Breast epithelium (tissue), 4 donors: Measurements from ENCODE around the gene LUM. TPM values are rescaled to one million over a fixed set of nuclear protein-coding genes. Genes with fewer than 3 reads are reported as not detected.
"Not testable (repeated sequence)": the region's sequence is repeated elsewhere in the genome, so short reads cannot be mapped to it uniquely, and the experiment has no call there.

Experiments
- DNase-seq, 2 donors: peaks; one replicate each; pipeline ENCODE4 v3.0.0-alpha.2; 2019; ENCODE audit warnings: low spot score in 2 of 2
- H3K27ac ChIP-seq, 2 donors: fragments of 200-600 bp; sonication (generic) in 1 of 2; one replicate each; pipeline ENCODE4 v1.5.1; 2016 to 2019; ENCODE audit warnings: mild to moderate bottlenecking in 1 of 2
- H3K27me3 ChIP-seq, 2 donors: fragments of 200-600 bp; sonication (generic) in 1 of 2; one replicate each; pipeline versions ENCODE4 v1.5.1 to v1.6.0; 2017 to 2019; ENCODE audit warnings: control low read depth in 1 of 2, mild to moderate bottlenecking in 1 of 2
- H3K36me3 ChIP-seq: fragments of 200-600 bp; one replicate; pipeline ENCODE4 v1.5.1; 2019
- H3K4me1 ChIP-seq, 2 donors: fragments of 200-600 bp; sonication (generic); one replicate each; pipeline ENCODE4 v1.5.1; 2016 to 2019; ENCODE audit warnings: control low read depth in 1 of 2
- H3K4me3 ChIP-seq, 3 donors: fragments of 200-600 bp; sonication (generic); 1 replicate in 2 of 3; 2 replicates in 1 of 3; pipeline ENCODE4 v1.5.1; 2016 to 2019; ENCODE audit warnings: mild to moderate bottlenecking in 3 of 3, moderate library complexity in 2 of 3
- H3K9me3 ChIP-seq, 2 donors: fragments of 200-600 bp; sonication (generic) in 1 of 2; one replicate each; pipeline ENCODE4 v1.5.1; 2016 to 2019; ENCODE audit warnings: control low read depth in 1 of 2
- POLR2A ChIP-seq: fragments of 450-650 bp; IDR thresholded peaks from one replicate; pipeline ENCODE4 v1.6.1; 2016; ENCODE audit warnings: antibody characterized with exemption, mild to moderate bottlenecking, moderate library complexity
- POLR2AphosphoS5 ChIP-seq, 3 donors: sonication (generic); formaldehyde crosslinking; IDR thresholded peaks; one replicate each; pipeline ENCODE4 v1.6.1; 2017; ENCODE audit warnings: antibody characterized with exemption in 3 of 3
- intact Hi-C: fragments of 100-400 bp; cut with DNase I; formaldehyde crosslinking; loops from one replicate; pipeline ENCODE4 v1.15.1; 2023; ENCODE audit warnings: low total_unique reads
- total RNA-seq, 3 donors: library from RNA; depleted of rRNA; stranded (reverse); fragments of >200 nt; gene quantifications; one replicate each; pipeline ENCODE4 v1.1.0, GENCODE V29; 2016
- TF ChIP-seq, protein P1 (sequence below), 3 donors: fragments of 450-650 bp; IDR thresholded peaks; one replicate each; pipeline ENCODE4 v1.5.1; 2016 to 2017; ENCODE audit warnings: antibody characterized with exemption in 3 of 3, mild to moderate bottlenecking in 3 of 3, moderate library complexity in 3 of 3

Gene LUM
- total RNA-seq, 3 donors from 2014 or later, result 180 to 449 (median 183) TPM

DNA sequence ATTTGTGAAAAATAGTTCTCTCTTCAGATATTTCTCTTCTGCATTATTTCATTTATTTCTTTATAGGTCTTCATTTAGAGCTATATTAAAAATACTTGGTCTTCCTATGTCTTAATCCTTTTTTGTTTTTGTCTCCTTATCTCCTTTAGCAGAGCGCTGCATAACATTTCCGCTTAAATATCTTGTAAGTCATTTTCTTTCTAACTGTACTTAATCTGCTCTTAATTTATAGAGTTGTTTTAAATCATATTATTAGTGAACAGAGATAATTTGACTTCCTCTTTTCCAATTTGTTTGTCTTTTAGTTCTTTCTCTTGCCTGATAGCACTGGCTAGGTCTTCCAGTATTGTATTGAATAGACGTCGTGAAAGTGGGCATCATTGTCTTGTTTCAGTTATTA, 18.0 kb downstream of the LUM start:
- TF ChIP-seq, protein P1, sequence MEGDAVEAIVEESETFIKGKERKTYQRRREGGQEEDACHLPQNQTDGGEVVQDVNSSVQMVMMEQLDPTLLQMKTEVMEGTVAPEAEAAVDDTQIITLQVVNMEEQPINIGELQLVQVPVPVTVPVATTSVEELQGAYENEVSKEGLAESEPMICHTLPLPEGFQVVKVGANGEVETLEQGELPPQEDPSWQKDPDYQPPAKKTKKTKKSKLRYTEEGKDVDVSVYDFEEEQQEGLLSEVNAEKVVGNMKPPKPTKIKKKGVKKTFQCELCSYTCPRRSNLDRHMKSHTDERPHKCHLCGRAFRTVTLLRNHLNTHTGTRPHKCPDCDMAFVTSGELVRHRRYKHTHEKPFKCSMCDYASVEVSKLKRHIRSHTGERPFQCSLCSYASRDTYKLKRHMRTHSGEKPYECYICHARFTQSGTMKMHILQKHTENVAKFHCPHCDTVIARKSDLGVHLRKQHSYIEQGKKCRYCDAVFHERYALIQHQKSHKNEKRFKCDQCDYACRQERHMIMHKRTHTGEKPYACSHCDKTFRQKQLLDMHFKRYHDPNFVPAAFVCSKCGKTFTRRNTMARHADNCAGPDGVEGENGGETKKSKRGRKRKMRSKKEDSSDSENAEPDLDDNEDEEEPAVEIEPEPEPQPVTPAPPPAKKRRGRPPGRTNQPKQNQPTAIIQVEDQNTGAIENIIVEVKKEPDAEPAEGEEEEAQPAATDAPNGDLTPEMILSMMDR (IDR thresholded peaks at IDR 0.05), result no peak
- TF ChIP-seq POLR2AphosphoS5 (IDR thresholded peaks at IDR 0.05) (no peak), POLR2A (no peak)
- intact Hi-C loops, result no loop called here
- Histone ChIP-seq H3K4me1 (no peaks in the 10 kb centered on the region), H3K27ac (no peak overlapping the region), H3K27me3 (no peaks in the 10 kb centered on the region), H3K36me3 (no peaks in the 10 kb centered on the region), H3K9me3 (peaks cover 0 to 20% of the 10 kb centered on the region in 2 donors), H3K4me3 (no peak overlapping the region)
- no peak for DNase-seq

- no peak overlapping the region for H3K27ac ChIP-seq
- no peaks in the 10 kb centered on the region for H3K36me3 ChIP-seq
- intact Hi-C loops, result loop anchor here (2.0 kb wide), 1 partner anchor 35 kb away; no protein-coding TSS in a partner anchor
- H3K4me3 ChIP-seq, result no peak overlapping the region
- peaks cover 0 to 20% of the 10 kb centered on the region in 2 donors for H3K9me3 ChIP-seq
- no peak for TF ChIP-seq POLR2AphosphoS5 (IDR thresholded peaks at IDR 0.05)
- no peak for TF ChIP-seq POLR2A
- TF ChIP-seq, protein P1 (IDR thresholded peaks at IDR 0.05), result no peak
- H3K27me3 ChIP-seq, result no peaks in the 10 kb centered on the region
- no peaks in the 10 kb centered on the region for H3K4me1 ChIP-seq
- no peak for DNase-seq
Observed at GRCh38 chr12:91091916-91092715, 19.2 kb downstream of the LUM start.

DNA sequence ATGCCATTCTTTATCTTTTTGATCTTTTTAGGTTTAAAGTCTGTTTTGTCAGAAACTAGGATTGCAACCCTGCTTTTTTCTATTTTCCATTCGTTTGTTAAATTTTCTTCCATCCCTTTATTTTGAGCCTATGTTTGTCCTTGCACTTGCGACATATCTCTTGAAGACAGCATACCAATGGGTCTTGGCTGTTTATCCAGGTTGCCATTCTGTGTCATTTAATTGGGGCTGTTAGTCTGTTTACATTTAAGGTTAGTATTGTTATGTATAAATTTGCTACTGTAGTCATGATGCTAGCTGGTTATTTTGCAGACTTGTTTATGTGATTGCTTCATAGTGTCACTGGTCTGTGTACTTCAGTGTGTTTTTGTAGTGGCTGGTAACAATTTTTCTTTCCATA, 21.3 kb downstream of the LUM start:
- H3K27me3 ChIP-seq, H3K36me3 ChIP-seq, H3K27ac ChIP-seq, H3K4me1 ChIP-seq, DNase-seq, H3K4me3 ChIP-seq: not testable (repeated sequence)
- intact Hi-C loops, result loop anchor here (2.0 kb wide), 1 partner anchor 33 kb away; no protein-coding TSS in a partner anchor
- H3K9me3 ChIP-seq, result peaks cover 0 to 20% of the 10 kb centered on the region in 2 donors

GRCh38 chr12:91080041-91080440, 31.3 kb downstream of the LUM start:
- intact Hi-C loops, result no loop called here
- H3K4me1 ChIP-seq, result no peaks in the 10 kb centered on the region
- no peak for DNase-seq
- no peak overlapping the region for H3K27ac ChIP-seq
- TF ChIP-seq POLR2AphosphoS5 (IDR thresholded peaks at IDR 0.05) (no peak), POLR2A (no peak)
- H3K27me3 ChIP-seq, result no peaks in the 10 kb centered on the region
- no peaks in the 10 kb centered on the region for H3K9me3 ChIP-seq
- no peak overlapping the region for H3K4me3 ChIP-seq
- H3K36me3 ChIP-seq, result no peaks in the 10 kb centered on the region

GRCh38 chr12:91078501-91078900, 32.8 kb downstream of the LUM start:
- no peak overlapping the region for H3K27ac ChIP-seq
- H3K9me3 ChIP-seq, result no peaks in the 10 kb centered on the region
- no peaks in the 10 kb centered on the region for H3K27me3 ChIP-seq
- H3K36me3 ChIP-seq, result no peaks in the 10 kb centered on the region
- no peaks in the 10 kb centered on the region for H3K4me1 ChIP-seq
- no peak overlapping the region for H3K4me3 ChIP-seq
- no peak for DNase-seq
- intact Hi-C loops, result no loop called here
- no peak for TF ChIP-seq POLR2AphosphoS5 (IDR thresholded peaks at IDR 0.05)
- TF ChIP-seq, protein P1 (IDR thresholded peaks at IDR 0.05), result no peak
- TF ChIP-seq POLR2A, result no peak

GRCh38 chr12:91077228-91077954, 33.9 kb downstream of the LUM start:
- no peak overlapping the region for H3K27ac ChIP-seq
- no peak for DNase-seq
- H3K4me3 ChIP-seq, result no peak overlapping the region
- TF ChIP-seq POLR2A (no peak), POLR2AphosphoS5 (IDR thresholded peaks at IDR 0.05) (no peak)
- TF ChIP-seq, protein P1 (IDR thresholded peaks at IDR 0.05), result no peak
- H3K4me1 ChIP-seq, result no peaks in the 10 kb centered on the region
- no peaks in the 10 kb centered on the region for H3K27me3 ChIP-seq
- H3K9me3 ChIP-seq, result no peaks in the 10 kb centered on the region
- no peaks in the 10 kb centered on the region for H3K36me3 ChIP-seq
- intact Hi-C loops, result no loop called here
